HuH-7.5 (cell line): Measurements from ENCODE around the gene GATA1.
"Not testable (repeated sequence)": the region's sequence is repeated elsewhere in the genome, so short reads cannot be mapped to it uniquely, and the experiment has no call there.

ENCODE experiments used
- DNase-seq: peaks from one replicate; pipeline ENCODE4 v3.0.0; 2011; ENCODE audit warnings: low spot score

The GATA1 gene

GRCh38 chrX:48814722-48815121 lies 28.3 kb downstream of the GATA1 start:
- no peak for DNase-seq

GRCh38 chrX:48815266-48815665 lies 28.9 kb downstream of the GATA1 start:
- no peak for DNase-seq

DNA sequence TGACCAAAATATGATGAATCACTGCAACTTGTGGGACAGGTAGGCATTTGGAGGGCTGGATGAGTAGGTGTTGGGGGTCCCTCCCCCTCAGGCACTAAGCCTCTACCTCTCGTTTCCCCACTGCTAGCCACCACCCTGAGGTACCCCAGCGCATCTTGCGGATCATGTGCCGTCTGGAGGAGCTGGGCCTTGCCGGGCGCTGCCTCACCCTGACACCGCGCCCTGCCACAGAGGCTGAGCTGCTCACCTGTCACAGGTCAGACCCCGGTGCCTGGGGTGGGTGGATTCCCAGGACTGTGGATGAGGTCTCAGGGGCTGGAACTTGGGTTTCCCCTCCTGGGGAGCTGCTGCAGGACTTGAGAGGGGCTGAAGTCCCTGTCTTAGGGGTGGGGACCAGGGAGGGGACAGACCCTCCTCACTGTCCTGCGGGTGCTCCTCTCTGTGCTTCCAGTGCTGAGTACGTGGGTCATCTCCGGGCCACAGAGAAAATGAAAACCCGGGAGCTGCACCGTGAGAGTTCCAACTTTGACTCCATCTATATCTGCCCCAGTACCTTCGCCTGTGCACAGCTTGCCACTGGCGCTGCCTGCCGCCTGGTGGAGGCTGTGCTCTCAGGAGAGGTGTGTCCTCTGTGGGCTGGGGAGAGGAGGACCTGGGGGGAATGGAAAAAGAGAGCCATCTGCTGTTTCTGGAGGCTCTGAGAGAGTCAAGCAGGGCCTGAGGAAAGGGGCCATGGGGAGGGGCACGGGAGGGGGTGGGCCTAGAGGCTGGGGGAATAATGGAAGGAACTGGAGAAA lies 29.8 kb downstream of the GATA1 start:
- DNase-seq = no peak

DNA sequence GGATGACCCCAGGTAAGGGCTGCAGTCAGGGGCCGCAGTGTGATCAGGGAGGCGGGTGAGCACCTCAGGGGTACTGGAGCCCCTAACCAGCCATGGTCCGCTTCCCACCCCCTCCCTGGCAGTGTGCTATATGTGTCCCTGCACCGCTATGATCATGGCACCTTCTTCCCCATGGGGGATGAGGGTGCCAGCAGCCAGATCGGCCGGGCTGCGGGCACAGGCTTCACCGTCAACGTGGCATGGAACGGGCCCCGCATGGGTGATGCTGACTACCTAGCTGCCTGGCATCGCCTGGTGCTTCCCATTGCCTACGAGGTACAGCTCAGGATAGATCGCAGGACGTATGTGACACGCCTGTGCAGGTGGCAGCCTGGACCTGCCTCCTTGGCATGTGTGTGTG lies 31.7 kb downstream of the GATA1 start:
- no peak for DNase-seq

DNA sequence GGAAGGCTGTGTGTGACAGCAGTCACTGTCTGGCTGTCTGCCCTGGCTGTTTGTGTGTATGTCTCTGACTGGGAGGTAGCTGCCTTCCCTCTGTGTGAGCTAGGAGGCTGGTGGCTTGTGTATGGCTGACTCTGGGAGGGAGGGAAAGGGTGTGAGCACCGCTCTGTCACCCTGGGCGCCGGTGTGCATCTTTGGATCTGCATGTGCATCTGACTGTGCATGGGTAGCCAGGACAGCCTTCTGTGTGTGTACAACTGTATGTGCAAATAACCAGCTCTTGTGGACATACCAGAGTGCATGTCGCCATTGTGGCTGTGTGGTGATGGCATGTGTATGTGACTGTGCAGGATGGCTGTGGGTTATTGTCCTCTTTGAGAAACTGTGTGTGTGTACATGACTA lies 32.5 kb downstream of the GATA1 start:
- DNase-seq = no peak

GRCh38 chrX:48819394-48819793 lies 33.0 kb downstream of the GATA1 start:
- not testable (repeated sequence) for DNase-seq

DNA sequence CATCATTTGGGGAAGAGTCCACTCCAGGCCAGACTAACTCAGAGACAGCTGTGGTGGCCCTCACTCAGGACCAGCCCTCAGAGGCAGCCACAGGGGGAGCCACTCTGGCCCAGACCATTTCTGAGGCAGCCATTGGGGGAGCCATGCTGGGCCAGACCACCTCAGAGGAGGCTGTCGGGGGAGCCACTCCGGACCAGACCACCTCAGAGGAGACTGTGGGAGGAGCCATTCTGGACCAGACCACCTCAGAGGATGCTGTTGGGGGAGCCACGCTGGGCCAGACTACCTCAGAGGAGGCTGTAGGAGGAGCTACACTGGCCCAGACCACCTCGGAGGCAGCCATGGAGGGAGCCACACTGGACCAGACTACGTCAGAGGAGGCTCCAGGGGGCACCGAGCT lies 36.7 kb downstream of the GATA1 start:
- DNase-seq = no peak

- DNase-seq = no peak
Measured at GRCh38 chrX:48824066-48824465, 37.7 kb downstream of the GATA1 start.

GRCh38 chrX:48826135-48826875 lies 39.9 kb downstream of the GATA1 start, which contains the start of gene ERAS:
ERAS (plus strand) TSS chrX:48826513; CDS start chrX:48829124, 2,611 bp downstream.
- DNase-seq = no peak

GRCh38 chrX:48826876-48827653 lies 40.7 kb downstream of the GATA1 start:
- DNase-seq = no peak

GRCh38 chrX:48827654-48827968 lies 41.2 kb downstream of the GATA1 start:
- no peak for DNase-seq

DNA sequence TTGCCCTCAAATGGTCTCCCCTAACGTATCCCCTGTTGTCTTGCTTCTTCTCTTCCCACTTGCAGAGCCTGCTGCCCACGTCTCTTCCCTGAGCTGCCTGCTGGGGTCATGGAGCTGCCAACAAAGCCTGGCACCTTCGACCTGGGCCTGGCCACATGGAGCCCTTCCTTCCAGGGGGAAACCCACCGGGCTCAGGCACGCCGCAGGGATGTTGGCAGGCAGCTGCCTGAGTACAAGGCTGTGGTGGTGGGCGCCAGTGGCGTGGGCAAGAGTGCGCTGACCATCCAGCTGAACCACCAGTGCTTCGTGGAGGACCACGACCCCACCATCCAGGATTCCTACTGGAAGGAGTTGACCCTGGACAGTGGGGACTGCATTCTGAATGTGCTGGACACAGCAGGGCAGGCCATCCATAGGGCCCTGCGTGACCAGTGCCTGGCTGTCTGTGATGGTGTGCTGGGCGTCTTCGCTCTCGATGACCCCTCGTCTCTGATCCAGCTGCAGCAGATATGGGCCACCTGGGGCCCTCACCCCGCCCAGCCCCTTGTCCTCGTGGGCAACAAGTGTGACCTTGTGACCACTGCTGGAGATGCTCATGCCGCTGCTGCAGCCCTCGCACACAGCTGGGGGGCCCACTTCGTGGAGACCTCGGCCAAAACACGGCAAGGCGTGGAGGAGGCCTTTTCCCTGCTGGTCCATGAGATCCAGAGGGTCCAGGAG lies 42.8 kb downstream of the GATA1 start:
- no peak for DNase-seq

GRCh38 chrX:48831136-48831908 lies 44.9 kb downstream of the GATA1 start:
- no peak for DNase-seq

DNA sequence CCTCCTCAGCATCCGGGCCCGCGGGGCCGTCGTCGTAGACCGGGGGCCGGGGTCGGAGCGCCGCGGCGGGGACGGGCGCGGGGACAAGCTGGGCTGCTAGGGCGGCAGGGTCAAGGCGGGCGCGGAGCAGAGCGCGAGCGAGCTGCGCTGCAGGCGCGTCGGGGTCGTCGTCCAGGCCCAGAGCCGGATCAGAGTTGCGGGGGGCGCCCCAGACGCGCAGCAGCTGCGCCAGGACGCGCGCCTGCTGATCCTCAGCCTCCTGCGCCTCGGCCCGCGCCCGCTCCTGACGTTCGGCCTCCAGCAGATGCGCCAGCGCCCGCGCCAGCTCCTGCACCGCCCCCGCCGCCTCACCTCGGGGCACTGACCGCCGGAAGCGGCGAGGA lies 45.5 kb downstream of the GATA1 start:
- no peak for DNase-seq

GRCh38 chrX:48833542-48834138 lies 47.2 kb downstream of the GATA1 start:
- peak; percentile 70 for DNase-seq

GRCh38 chrX:48834383-48834709 lies 48.0 kb downstream of the GATA1 start:
- no peak for DNase-seq

DNA sequence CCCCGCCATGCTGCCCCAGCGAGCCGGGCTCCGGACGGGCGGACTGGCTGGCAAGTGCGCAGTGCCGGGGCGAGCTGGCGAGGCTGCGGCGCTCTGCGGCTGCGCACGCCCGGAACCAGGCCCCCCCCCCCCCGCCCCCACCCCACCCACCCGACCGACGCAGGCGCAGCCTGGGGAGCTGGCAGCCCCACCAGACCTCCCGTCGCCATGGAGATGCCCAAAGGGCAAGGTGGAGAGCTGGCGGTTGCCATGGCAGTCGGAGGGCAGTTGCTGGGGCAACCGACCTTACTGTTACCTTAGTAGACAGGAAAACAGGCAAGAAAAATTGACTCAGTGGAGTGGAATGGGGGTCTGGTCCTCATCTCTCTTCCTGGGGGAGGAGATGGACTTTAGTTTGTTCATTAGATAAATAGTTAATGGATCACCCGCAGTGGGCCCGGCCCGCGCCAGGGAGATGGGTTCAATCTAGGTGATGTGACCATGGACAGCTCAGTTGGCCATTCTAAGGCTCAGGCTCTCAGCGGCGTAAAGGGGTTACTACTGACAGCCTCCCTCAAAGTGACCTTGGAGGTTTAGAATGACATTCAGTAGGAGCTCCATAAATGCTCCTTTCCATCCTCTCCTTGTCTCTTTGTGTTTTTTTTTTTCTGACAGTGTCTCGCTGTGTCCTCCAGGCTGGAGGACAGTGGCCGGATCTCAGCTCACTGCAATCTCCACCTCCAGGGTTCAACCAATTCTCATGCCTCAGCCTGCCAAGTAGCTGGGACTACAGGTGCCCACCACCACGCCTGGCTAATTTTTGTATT lies 49.3 kb downstream of the GATA1 start, which contains the start of gene PCSK1N:
Gene PCSK1N, minus strand, starts transcription at position 87 of the 806 bp plus-strand sequence. Its CDS starts 78 bp downstream, at position 9.
- no peak for DNase-seq

DNA sequence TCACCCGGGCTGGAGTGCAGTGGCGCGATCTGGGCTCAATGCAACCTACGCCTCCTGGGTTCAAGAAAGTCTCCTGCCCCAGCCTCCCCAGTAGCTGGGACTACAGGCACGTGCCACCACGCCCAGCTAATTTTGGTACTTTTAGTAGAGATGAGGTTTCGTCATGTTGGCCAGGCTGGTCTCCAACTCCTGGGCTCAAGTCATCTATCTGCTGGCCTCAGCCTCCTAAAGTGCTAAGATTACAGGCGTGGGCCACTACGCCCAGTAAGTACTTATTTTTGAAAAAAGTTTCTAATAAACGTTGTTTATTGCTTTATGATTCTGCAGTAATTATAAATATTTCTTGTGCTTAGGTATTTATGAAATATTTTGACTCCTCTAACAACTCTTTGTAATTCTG lies 53.3 kb downstream of the GATA1 start:
- DNase-seq = no peak
